Mucosa of descending colon (tissue), 3 donors: ENCODE measurements around the gene NCKIPSD. TPM values are rescaled to one million over a fixed set of nuclear protein-coding genes. Genes with fewer than 3 reads are reported as not detected.

Experiments used
- ATAC-seq: fragments of 200-7000 bp; cut with Tn5 transposase; one replicate; pipeline ENCODE4 v1.9.1; 2020; ENCODE audit warnings: mild to moderate bottlenecking, moderate library complexity
- DNase-seq, 3 donors: peaks; one replicate each; pipeline ENCODE4 v3.0.0-alpha.2; 2020
- H3K36me3 ChIP-seq: fragments of 200-600 bp; one replicate; pipeline ENCODE4 v1.8.0; 2021; ENCODE audit warnings: low read depth, mild to moderate bottlenecking
- H3K4me1 ChIP-seq: fragments of 200-600 bp; one replicate; pipeline ENCODE4 v1.8.0; 2021; ENCODE audit warnings: low read depth, mild to moderate bottlenecking
- H3K4me3 ChIP-seq: fragments of 200-600 bp; one replicate; pipeline ENCODE4 v1.8.0; 2021; ENCODE audit warnings: mild to moderate bottlenecking
- H3K9me3 ChIP-seq: fragments of 200-600 bp; one replicate; pipeline ENCODE4 v1.8.0; 2021; ENCODE audit warnings: mild to moderate bottlenecking
- intact Hi-C, 2 donors: fragments of 100-400 bp; cut with DNase I in 1 of 2; cut with micrococcal nuclease in 1 of 2; formaldehyde crosslinking; loops; one replicate each; pipeline versions ENCODE4 v1.11.0 to v1.11.1; 2022; cut with DNase I, micrococcal nuclease
- total RNA-seq, 3 donors: library from RNA; stranded (reverse); fragmentation: NEBNext Ultra II Directional in 2 of 3; extraction: Animal tissue kit (Norgen Biotek cat#: 25700) in 2 of 3; gene quantifications; one replicate each; pipeline versions ENCODE4 v1.2.1 to v1.2.4, GENCODE V29; 2021 to 2023
- TF ChIP-seq, protein P1 (sequence below): fragments of 200-600 bp; IDR thresholded peaks from one replicate; pipeline ENCODE4 v1.8.0; 2022; ENCODE audit warnings: antibody characterized with exemption, mild to moderate bottlenecking
- donor health status: DM: no; HTN: no; CAD: no; lungs with moderate emphysema.
- donor health status: DM: no; HTN: no; CAD: no.
- donor health status: DM: no; HTN: yes; CAD: no.

NCKIPSD gene
- total RNA-seq, 3 donors from 2014 or later: 21.7 to 27.3 (median 23.7) TPM

DNA sequence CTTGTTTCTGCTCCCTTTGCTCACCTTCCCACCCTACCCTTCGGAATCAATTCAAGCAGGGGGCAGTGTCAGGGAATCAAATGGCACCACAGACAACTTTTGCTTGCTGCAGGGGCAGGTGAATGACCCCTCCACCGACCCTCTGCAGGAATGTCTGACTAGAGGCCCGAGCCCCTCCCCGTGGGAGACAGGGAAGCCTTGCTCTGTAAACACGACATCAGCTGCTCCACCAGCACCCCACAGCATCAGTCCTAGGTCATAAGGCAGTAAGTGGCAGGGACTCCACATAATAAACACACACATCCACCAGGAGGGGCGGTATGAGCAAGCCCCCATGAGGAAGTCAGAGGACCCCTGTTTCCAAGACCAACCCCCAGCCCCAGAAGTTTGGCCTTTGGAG, 48.4 kb downstream of the NCKIPSD start:
- Histone ChIP-seq H3K36me3 (no peaks in the 10 kb centered on the region), H3K4me1 (peaks cover 19% of the 10 kb centered on the region), H3K4me3 (no peak overlapping the region), H3K9me3 (no peaks in the 10 kb centered on the region)
- no peak for DNase-seq
- intact Hi-C loops: no loop called here
- no peak for ATAC-seq
- TF ChIP-seq, protein P1, sequence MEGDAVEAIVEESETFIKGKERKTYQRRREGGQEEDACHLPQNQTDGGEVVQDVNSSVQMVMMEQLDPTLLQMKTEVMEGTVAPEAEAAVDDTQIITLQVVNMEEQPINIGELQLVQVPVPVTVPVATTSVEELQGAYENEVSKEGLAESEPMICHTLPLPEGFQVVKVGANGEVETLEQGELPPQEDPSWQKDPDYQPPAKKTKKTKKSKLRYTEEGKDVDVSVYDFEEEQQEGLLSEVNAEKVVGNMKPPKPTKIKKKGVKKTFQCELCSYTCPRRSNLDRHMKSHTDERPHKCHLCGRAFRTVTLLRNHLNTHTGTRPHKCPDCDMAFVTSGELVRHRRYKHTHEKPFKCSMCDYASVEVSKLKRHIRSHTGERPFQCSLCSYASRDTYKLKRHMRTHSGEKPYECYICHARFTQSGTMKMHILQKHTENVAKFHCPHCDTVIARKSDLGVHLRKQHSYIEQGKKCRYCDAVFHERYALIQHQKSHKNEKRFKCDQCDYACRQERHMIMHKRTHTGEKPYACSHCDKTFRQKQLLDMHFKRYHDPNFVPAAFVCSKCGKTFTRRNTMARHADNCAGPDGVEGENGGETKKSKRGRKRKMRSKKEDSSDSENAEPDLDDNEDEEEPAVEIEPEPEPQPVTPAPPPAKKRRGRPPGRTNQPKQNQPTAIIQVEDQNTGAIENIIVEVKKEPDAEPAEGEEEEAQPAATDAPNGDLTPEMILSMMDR: no peak

DNA sequence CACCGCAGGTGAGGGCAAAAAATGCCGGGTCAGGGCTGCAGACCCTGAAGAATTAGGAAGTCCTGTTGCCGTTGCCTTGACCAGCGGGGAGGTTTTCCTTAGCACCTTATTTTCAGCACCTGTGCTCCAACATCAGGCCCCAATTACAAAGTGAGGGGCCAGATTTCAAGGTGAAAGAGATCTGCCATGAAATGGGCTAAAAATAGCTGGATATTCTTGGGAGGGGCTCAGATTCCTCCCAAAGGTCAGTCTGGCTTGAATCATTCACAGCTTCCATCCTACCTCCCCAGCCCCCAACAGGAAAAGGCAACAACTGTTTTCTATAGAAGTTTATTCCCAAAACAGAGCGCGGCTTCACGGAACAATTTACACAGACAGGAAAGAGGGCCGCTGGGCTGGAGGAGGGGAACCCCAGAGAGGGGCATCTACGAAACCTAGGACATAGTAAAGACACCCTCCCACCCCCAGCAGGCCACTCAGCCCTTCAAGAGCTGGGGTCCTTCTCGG, 49.5 kb downstream of the NCKIPSD start:
- no peak for DNase-seq
- intact Hi-C loops: no loop called here
- H3K9me3 ChIP-seq: no peaks in the 10 kb centered on the region
- ATAC-seq: no peak
- no peaks in the 10 kb centered on the region for H3K36me3 ChIP-seq
- peaks cover 19% of the 10 kb centered on the region for H3K4me1 ChIP-seq
- TF ChIP-seq, protein P1: no peak
- peak overlapping the region; percentile 96 for H3K4me3 ChIP-seq

DNA sequence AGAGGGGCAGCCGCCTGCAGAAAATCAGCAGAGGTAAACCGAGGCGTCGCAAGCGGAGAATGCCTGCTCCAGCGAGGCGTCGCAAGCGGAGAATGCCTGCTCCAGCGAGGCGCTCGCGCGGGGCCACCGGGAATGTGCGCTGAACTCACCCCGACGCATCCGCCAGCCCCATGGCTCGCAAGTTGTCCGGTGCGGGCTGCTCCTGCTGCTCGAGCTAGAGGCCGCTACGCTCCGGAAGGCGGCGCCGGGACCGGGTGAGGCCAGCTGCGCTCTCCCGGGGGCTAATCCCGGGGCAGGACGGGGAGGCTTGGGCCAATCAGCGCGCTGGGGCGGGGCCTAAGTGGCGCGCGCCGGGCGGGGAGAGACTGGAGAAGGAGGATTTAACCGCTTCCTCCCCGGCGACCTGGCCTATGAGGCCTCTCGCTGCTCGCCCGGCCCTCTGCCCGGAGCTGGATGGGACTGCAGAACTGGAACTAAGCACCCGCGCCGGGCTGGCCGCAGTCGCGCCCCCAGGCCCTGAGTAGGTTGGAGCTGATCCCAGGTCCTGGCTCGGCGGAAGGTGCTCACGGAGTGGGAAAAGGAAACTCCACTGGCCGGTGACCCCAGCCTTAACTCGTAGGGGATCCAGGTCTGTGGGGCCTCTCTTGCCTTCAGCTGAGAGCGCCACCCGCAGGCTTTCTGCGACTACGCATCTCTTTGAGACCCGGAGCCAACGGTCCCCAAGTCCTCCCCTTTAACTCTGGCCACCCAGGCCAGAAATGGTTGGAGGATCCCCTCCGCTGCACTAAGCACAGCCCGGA, 50.3 kb downstream of the NCKIPSD start, which contains the start of gene SLC26A6:
Gene SLC26A6, minus strand, starts transcription at position 240 of the 800 bp plus-strand sequence. Its CDS starts 68 bp downstream, at position 172.
- H3K36me3 ChIP-seq: no peaks in the 10 kb centered on the region
- peak; percentile 96 for ATAC-seq
- peak; percentile 98 to 99 (median 99) for DNase-seq
- peak within 1 kb of the TSS; percentile 96 for H3K4me3 ChIP-seq
- intact Hi-C loops: no loop called here
- no peaks in the 10 kb centered on the region for H3K9me3 ChIP-seq
- TF ChIP-seq, protein P1: peak; percentile 9
- peaks cover 19% of the 10 kb centered on the region for H3K4me1 ChIP-seq

DNA sequence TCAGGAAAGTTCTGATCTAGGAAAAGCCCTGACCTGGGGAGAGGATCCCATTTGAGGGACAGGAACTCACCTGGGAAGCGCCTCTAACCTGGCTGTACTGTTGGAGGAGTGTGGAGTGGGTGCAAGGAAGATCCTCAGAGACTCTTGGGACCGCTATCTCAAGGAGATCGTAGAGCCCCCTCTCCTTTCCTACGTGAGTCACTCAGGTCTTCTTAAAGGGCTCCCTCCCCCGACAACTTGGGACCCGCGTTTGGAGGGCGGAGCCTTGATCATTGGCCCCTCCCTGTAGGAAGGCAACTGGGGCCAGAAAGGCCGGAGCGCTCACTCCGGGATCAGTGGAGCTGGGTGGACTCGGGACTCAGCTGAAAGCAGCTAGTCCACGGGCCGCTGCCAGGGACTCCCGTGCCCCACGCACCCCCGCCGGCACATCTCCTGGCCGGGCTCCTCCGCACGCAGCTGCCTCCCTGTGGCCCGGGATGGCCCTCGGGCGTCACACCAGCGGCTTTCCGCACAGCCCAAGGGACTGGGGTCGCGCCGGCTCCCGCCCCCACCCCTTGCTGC, 51.0 kb downstream of the NCKIPSD start:
- Histone ChIP-seq H3K4me1 (peaks cover 19% of the 10 kb centered on the region), H3K4me3 (peak overlapping the region; percentile 96), H3K9me3 (no peaks in the 10 kb centered on the region), H3K36me3 (no peaks in the 10 kb centered on the region)
- TF ChIP-seq, protein P1: no peak
- DNase-seq (peak; percentile 77 to 82 (median 80)), ATAC-seq (peak; percentile 64)
- intact Hi-C loops: no loop called here

DNA sequence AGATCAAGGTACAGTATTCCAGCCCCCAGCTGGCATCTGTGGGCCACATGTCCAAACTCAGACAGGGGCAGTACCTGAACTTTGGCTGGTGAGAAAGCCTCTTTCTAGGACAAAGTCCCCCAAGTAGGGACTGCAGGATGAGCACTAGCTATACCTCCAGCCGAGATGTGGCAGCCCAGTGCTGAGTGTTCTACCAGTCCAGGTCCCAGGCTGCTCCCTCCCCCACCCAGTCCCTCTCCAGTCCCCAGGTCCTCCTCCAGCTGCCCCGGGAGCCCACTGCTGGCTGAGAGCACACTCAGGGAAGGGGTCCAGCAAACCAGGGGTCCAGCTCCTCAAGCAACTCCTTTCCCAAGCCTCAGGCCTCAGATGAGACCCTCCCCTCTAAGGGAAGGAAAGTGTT, 52.0 kb downstream of the NCKIPSD start:
- ATAC-seq (no peak), DNase-seq (no peak)
- Histone ChIP-seq H3K4me3 (no peak overlapping the region), H3K9me3 (no peaks in the 10 kb centered on the region), H3K36me3 (no peaks in the 10 kb centered on the region), H3K4me1 (peaks cover 19% of the 10 kb centered on the region)
- intact Hi-C loops: no loop called here
- TF ChIP-seq, protein P1: no peak
